K562 (cell line): ENCODE data around the gene SIGMAR1. TPM values are rescaled to one million over a fixed set of nuclear protein-coding genes. Genes with fewer than 3 reads are reported as not detected.
A peak's percentile ranks its signal among the peaks of the same experiment; 100 is the strongest.

Experiments used
- ARID3B ChIP-seq: fragments of 250-450 bp; sonication (Bioruptor Pico); IDR thresholded peaks from 2 replicates; pipeline ENCODE4 v1.4.0; 2020; ENCODE audit warnings: borderline replicate concordance
- CBX3 ChIP-seq, 2 experiments: IDR thresholded peaks; 1 replicate in 1 of 2; 2 replicates in 1 of 2; pipeline ENCODE4 v1.6.1; 2012; ENCODE audit warnings: inconsistent platforms in 2 of 2, low read length in 2 of 2, borderline replicate concordance in 1 of 2, control low read depth in 1 of 2
- JUND ChIP-seq, 2 experiments: IDR thresholded peaks; 2 replicates in 1 of 2; 3 replicates in 1 of 2; pipeline ENCODE4 v1.6.1; 2011; ENCODE audit warnings: borderline replicate concordance in 2 of 2, low read depth in 2 of 2, low read length in 2 of 2, improper control_type of control experiment in 1 of 2, missing biosample characterization in 1 of 2, missing genetic modification characterization in 1 of 2, missing genetic modification reagents in 1 of 2
- KAT2B ChIP-seq: IDR thresholded peaks from one replicate; pipeline ENCODE4 v1.6.1; 2012; ENCODE audit warnings: low read depth, mild to moderate bottlenecking, control low read depth, inconsistent platforms, low read length, moderate library complexity
- MAFF ChIP-seq: IDR thresholded peaks from 2 replicates; pipeline ENCODE4 v1.6.1; 2012; ENCODE audit warnings: low read length, improper control_type of control experiment
- PHF20 ChIP-seq: fragments of 450-650 bp; IDR thresholded peaks from 2 replicates; pipeline ENCODE4 v1.6.1; 2018; ENCODE audit not compliant: partially characterized antibody
- RBM15 ChIP-seq: fragments of 200-400 bp; formaldehyde crosslinking; IDR thresholded peaks from 2 replicates; pipeline ENCODE4 v1.6.1; 2018; ENCODE audit warnings: mild to moderate bottlenecking, low read length, moderate library complexity; ENCODE audit not compliant: insufficient read depth
- SMAD2 ChIP-seq: fragments of 150-350 bp; IDR thresholded peaks from 2 replicates; pipeline ENCODE4 v1.6.1; 2014; ENCODE audit warnings: low read depth, mild to moderate bottlenecking, low read length
- SRSF3 ChIP-seq: fragments of 200-400 bp; formaldehyde crosslinking; IDR thresholded peaks from 2 replicates; pipeline ENCODE4 v1.6.1; 2016; ENCODE audit warnings: mild to moderate bottlenecking, low read length, moderate library complexity; ENCODE audit not compliant: insufficient read depth
- TBL1XR1 ChIP-seq, 2 experiments: IDR thresholded peaks; 2 replicates each; pipeline ENCODE4 v1.6.1; 2012; ENCODE audit warnings: improper control_type of control experiment in 2 of 2, low read length in 2 of 2, mild to moderate bottlenecking in 1 of 2
- TCF7 ChIP-seq: sonication (generic); IDR thresholded peaks from 2 replicates; pipeline ENCODE4 v1.6.1; 2016; ENCODE audit warnings: antibody characterized with exemption, borderline replicate concordance
- ZNF740 ChIP-seq, 3 experiments: fragments of 200-800 bp in 1 of 3; sonication (Bioruptor generic) in 1 of 3; sonication (generic) in 1 of 3; formaldehyde crosslinking in 1 of 3; IDR thresholded peaks; 2 replicates each; pipeline versions ENCODE4 v1.6.1 to v1.8.0; 2016 to 2022; ENCODE audit warnings: mild to moderate bottlenecking in 2 of 3, missing compliant biosample characterization in 2 of 3, missing genetic modification characterization in 2 of 3, missing genetic modification reagents in 1 of 3
- ZNF766 ChIP-seq: fragments of 200-800 bp; sonication (Bioruptor generic); conservative IDR thresholded peaks from 2 replicates; pipeline ENCODE4 v1.6.1; 2016; ENCODE audit warnings: missing genetic modification characterization, missing compliant biosample characterization
- polyA plus RNA-seq, 8 experiments: library from polyadenylated mRNA; depleted of rRNA in 4 of 8; stranded (reverse) in 5 of 8; unstranded in 3 of 8; fragments of >200 nt; fragmentation: Nextera tagmentation in 2 of 8; fragmentation: Illumina TruSeq in 1 of 8; extraction: Ambion mirVana in 2 of 8; extraction: Trizol in 1 of 8; gene quantifications; 2 replicates each; pipeline versions ENCODE4 v1.2.1 to v1.2.3, GENCODE V29; 2011 to 2014; ENCODE audit warnings: inconsistent platforms in 1 of 8, missing spikeins in 1 of 8
- total RNA-seq, 7 experiments: library from RNA; depleted of rRNA in 6 of 7; stranded (reverse); fragments of >200 nt in 6 of 7; fragmentation: Illumina TruSeq in 2 of 7; extraction: Trizol in 2 of 7; gene quantifications; 2 replicates each; pipeline versions ENCODE4 v1.2.1 to v1.2.3, GENCODE V29; 2011 to 2021; ENCODE audit warnings: low replicate concordance in 1 of 7
- TF ChIP-seq, protein P1 (sequence below), 2 experiments: fragments of 450-650 bp; IDR thresholded peaks; 2 replicates each; pipeline ENCODE4 v1.6.1; 2018; ENCODE audit warnings: mild to moderate bottlenecking in 2 of 2, low read depth in 1 of 2; ENCODE audit not compliant: partially characterized antibody in 2 of 2
- TF ChIP-seq, protein P2 (sequence below): fragments of 450-650 bp; formaldehyde crosslinking; IDR thresholded peaks from 2 replicates; pipeline ENCODE4 v1.4.0; 2020; ENCODE audit warnings: mild to moderate bottlenecking, moderate library complexity

Gene SIGMAR1
- total and polyA plus RNA-seq, 9 of the 15 experiments (the other 6 are each of a cell fraction or from before 2014, with no cell fraction given): 6.9 to 80.0 (median 35.2) TPM

GRCh38 chr9:34665381-34666250, 28.0 kb upstream of the SIGMAR1 start (continued):
- TF ChIP-seq KAT2B (no peak), SRSF3 (no peak), PHF20 (peak; percentile 33), TBL1XR1 (IDR thresholded peaks at IDR 0.05; ENCODE audit: low read length in 2 of 2) (peak in 1 of 2 experiments; percentile 68; a peak in 2 of 4 replicates), RBM15 (no peak), JUND (IDR thresholded peaks at IDR 0.05; ENCODE audit: borderline replicate concordance, low read depth, low read length) (peak; percentile 77), JUND (tag; IDR thresholded peaks at IDR 0.05; ENCODE audit: borderline replicate concordance, low read depth, low read length) (peak; percentile 31; the same call in 1 of the 3 replicates), ZNF740 (CRISPR knock-in tag; IDR thresholded peaks at IDR 0.05) (no peak), ZNF740 (tag; IDR thresholded peaks at IDR 0.05) (0 out of 4 replicates have a peak, but pooled peaks of 1 of the 2 experiments have one; percentile 21), CBX3 (IDR thresholded peaks at IDR 0.05; ENCODE audit: borderline replicate concordance in 1 of 2, low read length in 2 of 2) (no peak), TCF7 (no peak), MAFF (no peak), ZNF766 (no peak), ARID3B (no peak), SMAD2 (no peak)
- TF ChIP-seq, protein P1, sequence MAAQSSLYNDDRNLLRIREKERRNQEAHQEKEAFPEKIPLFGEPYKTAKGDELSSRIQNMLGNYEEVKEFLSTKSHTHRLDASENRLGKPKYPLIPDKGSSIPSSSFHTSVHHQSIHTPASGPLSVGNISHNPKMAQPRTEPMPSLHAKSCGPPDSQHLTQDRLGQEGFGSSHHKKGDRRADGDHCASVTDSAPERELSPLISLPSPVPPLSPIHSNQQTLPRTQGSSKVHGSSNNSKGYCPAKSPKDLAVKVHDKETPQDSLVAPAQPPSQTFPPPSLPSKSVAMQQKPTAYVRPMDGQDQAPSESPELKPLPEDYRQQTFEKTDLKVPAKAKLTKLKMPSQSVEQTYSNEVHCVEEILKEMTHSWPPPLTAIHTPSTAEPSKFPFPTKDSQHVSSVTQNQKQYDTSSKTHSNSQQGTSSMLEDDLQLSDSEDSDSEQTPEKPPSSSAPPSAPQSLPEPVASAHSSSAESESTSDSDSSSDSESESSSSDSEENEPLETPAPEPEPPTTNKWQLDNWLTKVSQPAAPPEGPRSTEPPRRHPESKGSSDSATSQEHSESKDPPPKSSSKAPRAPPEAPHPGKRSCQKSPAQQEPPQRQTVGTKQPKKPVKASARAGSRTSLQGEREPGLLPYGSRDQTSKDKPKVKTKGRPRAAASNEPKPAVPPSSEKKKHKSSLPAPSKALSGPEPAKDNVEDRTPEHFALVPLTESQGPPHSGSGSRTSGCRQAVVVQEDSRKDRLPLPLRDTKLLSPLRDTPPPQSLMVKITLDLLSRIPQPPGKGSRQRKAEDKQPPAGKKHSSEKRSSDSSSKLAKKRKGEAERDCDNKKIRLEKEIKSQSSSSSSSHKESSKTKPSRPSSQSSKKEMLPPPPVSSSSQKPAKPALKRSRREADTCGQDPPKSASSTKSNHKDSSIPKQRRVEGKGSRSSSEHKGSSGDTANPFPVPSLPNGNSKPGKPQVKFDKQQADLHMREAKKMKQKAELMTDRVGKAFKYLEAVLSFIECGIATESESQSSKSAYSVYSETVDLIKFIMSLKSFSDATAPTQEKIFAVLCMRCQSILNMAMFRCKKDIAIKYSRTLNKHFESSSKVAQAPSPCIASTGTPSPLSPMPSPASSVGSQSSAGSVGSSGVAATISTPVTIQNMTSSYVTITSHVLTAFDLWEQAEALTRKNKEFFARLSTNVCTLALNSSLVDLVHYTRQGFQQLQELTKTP (IDR thresholded peaks at IDR 0.05; ENCODE audit: low read depth in 1 of 2, partially characterized antibody in 2 of 2): no peak
- TF ChIP-seq, protein P2, sequence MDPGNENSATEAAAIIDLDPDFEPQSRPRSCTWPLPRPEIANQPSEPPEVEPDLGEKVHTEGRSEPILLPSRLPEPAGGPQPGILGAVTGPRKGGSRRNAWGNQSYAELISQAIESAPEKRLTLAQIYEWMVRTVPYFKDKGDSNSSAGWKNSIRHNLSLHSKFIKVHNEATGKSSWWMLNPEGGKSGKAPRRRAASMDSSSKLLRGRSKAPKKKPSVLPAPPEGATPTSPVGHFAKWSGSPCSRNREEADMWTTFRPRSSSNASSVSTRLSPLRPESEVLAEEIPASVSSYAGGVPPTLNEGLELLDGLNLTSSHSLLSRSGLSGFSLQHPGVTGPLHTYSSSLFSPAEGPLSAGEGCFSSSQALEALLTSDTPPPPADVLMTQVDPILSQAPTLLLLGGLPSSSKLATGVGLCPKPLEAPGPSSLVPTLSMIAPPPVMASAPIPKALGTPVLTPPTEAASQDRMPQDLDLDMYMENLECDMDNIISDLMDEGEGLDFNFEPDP (CRISPR knock-in tag): no peak
